Measurements from ENCODE around the gene RRM2.

- TF ChIP-seq, protein P1, sequence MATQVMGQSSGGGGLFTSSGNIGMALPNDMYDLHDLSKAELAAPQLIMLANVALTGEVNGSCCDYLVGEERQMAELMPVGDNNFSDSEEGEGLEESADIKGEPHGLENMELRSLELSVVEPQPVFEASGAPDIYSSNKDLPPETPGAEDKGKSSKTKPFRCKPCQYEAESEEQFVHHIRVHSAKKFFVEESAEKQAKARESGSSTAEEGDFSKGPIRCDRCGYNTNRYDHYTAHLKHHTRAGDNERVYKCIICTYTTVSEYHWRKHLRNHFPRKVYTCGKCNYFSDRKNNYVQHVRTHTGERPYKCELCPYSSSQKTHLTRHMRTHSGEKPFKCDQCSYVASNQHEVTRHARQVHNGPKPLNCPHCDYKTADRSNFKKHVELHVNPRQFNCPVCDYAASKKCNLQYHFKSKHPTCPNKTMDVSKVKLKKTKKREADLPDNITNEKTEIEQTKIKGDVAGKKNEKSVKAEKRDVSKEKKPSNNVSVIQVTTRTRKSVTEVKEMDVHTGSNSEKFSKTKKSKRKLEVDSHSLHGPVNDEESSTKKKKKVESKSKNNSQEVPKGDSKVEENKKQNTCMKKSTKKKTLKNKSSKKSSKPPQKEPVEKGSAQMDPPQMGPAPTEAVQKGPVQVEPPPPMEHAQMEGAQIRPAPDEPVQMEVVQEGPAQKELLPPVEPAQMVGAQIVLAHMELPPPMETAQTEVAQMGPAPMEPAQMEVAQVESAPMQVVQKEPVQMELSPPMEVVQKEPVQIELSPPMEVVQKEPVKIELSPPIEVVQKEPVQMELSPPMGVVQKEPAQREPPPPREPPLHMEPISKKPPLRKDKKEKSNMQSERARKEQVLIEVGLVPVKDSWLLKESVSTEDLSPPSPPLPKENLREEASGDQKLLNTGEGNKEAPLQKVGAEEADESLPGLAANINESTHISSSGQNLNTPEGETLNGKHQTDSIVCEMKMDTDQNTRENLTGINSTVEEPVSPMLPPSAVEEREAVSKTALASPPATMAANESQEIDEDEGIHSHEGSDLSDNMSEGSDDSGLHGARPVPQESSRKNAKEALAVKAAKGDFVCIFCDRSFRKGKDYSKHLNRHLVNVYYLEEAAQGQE (IDR thresholded peaks at IDR 0.05; ENCODE audit: borderline replicate concordance): no peak
- TF ChIP-seq, protein P2, sequence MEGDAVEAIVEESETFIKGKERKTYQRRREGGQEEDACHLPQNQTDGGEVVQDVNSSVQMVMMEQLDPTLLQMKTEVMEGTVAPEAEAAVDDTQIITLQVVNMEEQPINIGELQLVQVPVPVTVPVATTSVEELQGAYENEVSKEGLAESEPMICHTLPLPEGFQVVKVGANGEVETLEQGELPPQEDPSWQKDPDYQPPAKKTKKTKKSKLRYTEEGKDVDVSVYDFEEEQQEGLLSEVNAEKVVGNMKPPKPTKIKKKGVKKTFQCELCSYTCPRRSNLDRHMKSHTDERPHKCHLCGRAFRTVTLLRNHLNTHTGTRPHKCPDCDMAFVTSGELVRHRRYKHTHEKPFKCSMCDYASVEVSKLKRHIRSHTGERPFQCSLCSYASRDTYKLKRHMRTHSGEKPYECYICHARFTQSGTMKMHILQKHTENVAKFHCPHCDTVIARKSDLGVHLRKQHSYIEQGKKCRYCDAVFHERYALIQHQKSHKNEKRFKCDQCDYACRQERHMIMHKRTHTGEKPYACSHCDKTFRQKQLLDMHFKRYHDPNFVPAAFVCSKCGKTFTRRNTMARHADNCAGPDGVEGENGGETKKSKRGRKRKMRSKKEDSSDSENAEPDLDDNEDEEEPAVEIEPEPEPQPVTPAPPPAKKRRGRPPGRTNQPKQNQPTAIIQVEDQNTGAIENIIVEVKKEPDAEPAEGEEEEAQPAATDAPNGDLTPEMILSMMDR (IDR thresholded peaks at IDR 0.05; ENCODE audit: poor library complexity, severe bottlenecking): no peak
- TF ChIP-seq POLR2AphosphoS5 (IDR thresholded peaks at IDR 0.05) (no peak), MXI1 (conservative IDR thresholded peaks at IDR 0.05; ENCODE audit: poor library complexity, severe bottlenecking) (no peak), EZH2 (IDR thresholded peaks at IDR 0.05; ENCODE audit: borderline replicate concordance, insufficient read depth, low read length, poor library complexity, severe bottlenecking) (no peak), EP300 (conservative IDR thresholded peaks at IDR 0.05; ENCODE audit: poor library complexity, severe bottlenecking) (no peak)
Observed at GRCh38 chr2:10120877-10121574, 1.5 kb upstream of the RRM2 start.

Data from neural cell (in vitro differentiated cells).